Frontal cortex (tissue), 4 donors: ENCODE measurements around the gene GPN2. TPM values are rescaled to one million over a fixed set of nuclear protein-coding genes. Genes with fewer than 3 reads are reported as not detected.
"Not testable (repeated sequence)": the region's sequence is repeated elsewhere in the genome, so short reads cannot be mapped to it uniquely, and the experiment has no call there.

Experiments used
- DNase-seq, 2 donors: peaks; one replicate each; pipeline ENCODE4 v3.0.0; 2012; ENCODE audit warnings: low spot score in 2 of 2
- FAIRE-seq: peaks from 2 replicates; lab custom pipeline; 2012; peaks lifted over from hg19 to GRCh38; lab: Jason Lieb, UNC
- total RNA-seq: library from RNA; depleted of rRNA; stranded (reverse); fragments of >200 nt; gene quantifications from one replicate; pipeline ENCODE4 v1.2.3, GENCODE V29; 2014
- donor health status: control.
- donor health status: control.
- donor health status: control.

Gene GPN2
- total RNA-seq, 1 donor from 2014 or later = 8.6 TPM

DNA sequence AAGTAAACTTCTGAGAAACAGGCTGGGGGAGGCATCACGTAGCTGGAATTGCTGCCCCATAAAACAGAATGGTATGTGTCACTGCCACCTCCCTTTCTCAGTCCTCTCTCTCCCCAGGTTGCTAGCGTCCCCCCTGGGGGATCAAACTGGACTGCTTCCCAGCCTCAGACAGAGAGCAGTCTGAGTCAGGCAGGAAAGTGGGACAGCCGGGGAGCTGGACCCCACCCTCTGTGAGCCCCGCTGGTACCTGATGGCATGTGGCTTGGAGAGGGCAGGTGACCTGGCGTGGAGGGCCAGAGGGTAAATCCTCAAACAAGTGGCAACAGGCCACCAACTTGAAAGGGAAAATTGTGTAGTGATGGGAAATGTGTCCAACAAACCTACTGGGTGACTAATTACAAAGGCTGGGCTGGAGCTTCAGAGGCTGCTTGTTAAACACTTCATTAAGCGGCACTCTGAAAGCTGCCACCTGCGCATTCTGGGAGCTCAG, 28.1 kb downstream of the GPN2 start:
- DNase-seq (no peak), FAIRE-seq (no peak)

DNA sequence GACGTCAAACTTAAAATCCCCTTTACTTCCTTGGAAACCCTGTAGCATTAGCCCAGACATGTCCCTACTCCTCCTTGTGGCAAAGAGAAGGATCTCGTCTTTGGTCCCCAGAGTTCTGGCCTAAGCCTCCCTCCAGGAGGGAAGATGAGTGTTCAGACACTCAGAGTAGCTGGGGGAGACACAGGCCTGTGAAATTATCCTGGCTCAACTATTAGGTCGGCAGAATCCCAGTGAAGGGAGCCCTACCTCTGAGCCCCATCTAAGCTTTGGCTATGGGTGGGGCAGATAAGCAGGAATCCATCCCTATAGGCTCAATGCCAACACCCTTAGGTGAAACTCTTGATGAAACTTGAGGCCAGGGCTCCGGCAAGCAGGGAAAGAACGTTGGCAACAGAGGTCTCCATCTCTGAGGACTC, 28.8 kb downstream of the GPN2 start:
- FAIRE-seq (no peak), DNase-seq (no peak)

DNA sequence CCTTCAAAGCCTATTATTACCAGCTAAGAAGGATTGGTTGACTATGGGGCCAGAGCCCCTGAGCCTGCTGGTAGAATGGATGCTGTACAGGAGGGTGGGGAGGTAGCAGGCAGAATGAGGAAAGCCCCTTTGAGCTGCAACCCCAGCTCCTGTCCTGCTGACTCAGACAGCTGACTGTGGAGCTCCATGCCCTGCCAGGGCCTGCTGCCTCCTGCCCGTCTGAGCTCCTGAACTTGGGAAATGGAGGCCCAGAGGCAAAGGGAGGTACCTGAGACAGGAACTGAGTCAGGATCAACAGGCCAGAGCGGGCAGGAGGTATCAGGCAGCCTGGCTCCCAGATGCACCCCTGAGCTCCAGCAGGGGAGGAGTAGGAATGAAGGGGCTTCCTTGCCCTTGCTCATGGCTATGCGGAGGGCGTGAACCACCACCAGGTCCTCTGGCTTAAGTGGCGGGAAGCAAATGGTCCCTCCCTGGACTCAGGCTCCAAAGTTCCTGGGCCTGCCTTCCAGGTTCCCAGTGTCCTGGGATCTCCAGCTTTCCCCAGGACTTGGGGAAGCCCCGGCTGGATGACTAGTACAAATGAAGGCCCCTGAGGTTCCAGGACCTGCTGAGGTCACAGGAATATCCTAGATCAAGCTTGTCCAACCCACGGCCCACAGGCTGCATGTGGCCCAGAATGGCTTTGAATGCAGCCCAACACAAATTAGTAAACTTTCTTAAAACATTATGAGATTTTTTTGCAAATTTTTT, 31.0 kb downstream of the GPN2 start:
- FAIRE-seq (no peak), DNase-seq (no peak)

DNA sequence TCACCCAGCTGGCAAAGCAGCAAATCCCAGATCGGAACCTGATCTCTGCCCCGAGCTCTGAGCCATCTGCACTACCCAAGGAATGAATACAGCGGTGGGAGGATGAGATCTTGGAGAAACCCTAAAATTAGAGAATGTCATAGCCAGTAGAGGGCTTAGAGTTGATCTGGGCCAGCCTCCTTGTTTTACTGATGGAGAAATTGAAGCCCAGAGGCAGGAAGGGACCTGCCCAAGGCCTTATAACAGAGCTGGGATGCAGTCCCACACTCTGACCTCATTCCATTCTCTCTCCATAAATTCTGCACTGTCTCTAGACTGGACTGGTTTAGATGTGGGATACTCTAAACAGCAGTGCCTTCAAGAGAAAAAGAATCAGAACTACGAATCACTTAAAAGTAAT, 31.9 kb downstream of the GPN2 start:
- DNase-seq (no peak), FAIRE-seq (no peak)

DNA sequence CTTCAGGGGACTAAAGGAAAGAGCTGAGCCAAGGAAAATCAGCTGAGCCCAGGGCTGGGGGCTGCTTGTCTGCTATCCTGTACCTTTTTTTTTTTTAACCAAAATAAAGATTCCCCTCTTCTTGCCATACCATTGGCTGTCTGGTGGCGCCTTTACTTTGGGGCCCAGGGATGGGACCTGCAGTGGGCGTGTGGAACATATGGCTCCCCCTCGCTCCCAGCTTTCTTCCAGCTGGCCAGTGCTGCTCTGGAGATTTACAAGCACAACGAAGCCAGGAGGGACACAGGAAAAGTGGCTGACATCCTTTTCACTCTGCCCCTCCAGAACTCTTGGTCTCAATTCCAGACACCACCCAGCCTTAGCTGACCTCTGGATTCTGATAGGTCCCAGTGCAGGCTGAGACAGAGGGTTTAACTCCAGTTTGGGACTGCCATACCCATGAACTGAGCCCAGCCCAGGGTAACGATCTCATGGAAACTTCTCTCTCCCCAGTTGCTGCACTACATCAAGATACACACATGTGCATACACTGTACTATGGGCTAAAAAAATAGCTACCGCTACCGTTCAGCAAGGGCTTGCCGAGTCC, 32.5 kb downstream of the GPN2 start:
- FAIRE-seq (no peak), DNase-seq (no peak)

DNA sequence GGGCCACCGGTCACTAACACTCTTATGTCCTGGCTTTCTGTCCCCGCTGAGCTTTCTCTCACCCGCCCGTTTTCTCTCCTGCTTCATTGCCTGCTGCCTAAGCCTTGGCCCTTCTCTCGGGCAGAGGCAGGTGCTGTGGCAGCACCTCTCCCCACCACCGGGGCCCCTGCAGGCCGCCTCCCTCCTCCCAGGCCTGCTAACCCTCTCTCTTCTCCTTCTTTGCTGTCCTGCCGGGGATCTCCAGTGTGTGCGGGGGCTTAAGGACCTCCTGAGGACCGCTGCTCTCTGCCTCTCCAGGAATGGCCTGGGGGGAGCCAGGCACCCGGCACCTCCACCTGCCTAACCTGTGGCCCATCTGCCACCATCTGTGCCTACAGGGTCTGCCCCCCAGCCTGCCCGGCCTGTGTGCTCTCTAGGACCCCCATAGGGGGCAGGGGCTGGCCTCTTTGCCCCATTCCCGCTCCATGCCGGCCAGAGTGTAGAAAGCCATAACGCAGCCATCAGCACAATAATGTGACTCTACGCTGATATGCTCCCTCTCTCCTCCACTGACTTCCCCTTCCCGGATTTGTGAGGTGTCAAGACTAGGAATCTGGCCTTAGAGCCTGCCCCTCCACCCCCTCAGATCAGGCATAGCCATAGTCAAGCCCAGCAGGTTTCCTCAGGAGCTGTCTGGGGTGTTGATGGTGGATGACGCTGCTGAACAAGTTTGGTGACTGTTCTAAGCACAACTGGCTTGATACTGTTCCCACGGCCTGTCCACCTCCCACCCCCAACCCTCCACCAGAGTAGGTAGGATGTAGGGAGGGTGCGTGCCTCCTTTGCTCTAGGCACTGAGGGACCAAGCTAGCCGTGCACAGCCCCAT, 33.2 kb downstream of the GPN2 start:
- no peak for FAIRE-seq

DNA sequence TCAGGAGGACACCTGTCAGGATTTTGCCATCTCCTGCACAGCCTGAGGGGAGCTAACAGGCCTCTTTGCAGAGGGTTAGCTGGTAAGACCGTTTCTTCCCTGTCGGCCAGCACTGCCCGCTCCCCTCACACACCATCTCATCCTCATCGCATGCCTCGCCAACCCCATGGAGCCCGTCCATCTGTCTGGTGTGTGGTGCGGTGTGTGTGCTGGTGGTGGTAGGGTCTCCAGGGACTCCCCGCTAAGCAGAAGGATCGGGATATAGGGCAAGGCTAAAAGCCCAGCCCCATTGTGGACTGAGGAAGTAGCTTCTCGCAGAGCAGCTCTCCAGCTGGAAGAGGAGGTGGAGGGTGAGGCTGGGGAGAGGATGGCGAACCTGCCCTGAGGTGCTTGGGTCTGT, 33.9 kb downstream of the GPN2 start:
- FAIRE-seq = no peak
- DNase-seq = no peak

More for the DNA sequence above, 33.2 kb downstream of the GPN2 start:
- DNase-seq = no peak

DNA sequence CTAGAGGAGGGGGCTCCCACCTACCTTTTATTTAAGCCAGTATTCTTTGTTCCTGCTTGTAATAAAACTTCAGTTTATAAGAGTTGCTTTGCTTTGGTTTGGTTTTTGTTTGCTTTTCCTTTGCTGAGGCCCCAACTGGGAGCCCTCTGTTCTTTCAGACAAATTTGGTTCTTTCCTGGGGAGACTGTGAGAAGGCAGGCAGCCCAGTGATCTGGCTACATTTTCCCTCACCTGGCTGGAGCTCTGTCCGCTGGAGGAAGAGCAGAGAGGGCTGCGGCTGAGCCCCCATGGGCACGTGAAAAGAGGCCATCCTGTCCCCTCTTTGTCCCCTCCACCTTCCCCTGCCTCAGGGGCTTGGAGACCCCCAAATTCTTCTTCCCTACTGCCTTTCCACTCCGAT, 34.4 kb downstream of the GPN2 start:
- no peak for FAIRE-seq
- DNase-seq = no peak

DNA sequence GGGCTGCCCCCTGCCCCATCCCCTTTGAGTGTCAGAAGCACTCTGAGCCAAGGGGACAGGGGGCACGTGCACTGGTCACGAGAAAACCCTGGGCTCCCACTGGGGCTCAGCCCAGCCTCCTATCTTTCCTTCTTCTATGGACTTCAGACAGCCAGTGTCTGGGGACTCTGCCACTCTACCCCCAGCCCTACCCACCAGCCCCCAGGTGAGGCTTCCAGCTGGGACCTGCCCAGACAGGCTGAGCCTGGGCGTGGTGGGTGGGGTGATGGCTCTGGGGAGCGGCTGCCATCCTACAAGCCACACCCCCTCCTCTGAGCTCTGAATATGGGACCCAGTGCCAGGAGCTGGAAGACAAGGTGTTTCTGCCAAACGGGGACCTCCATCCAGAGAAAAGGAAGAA, 35.2 kb downstream of the GPN2 start:
- DNase-seq (no peak), FAIRE-seq (no peak)

DNA sequence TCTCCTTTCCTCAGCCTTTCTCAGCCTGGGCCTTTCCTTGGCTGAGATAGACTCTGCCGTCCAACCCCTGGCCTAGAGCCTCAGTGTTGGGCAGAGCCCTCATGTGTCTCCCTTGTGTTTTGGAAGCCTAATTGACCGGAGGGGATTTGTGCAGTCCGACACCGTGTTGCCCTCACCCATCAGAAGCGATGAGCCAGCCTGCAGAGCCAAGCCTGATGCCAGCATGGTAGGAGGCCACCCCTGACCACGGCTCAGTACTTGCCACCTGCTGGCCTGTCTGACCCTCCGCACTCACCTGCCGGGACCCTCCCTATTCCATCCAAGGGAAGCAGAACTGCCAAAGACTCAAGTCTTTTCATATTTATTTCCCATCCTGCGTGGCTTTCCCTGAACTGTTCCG, 36.5 kb downstream of the GPN2 start:
- no peak for FAIRE-seq
- DNase-seq = no peak

DNA sequence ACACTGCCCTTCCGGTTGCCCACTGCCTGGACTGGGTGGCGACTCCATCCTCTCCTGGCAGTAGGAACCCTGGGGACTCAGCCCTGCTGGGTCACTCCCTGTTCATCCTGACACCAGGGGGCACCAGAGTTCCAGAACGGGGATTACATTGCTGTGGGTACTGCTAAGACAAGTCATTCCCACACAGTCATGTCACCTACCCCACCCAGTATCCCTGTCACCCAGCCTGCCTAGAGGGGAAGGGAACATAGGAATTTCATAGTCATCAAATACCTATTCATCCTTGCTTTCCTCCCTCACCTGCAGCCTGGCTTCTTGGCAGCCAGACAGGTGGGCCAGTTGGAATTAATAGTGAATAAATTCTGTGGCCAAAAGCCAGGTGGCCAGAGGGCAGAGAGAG, 36.9 kb downstream of the GPN2 start:
- no peak for FAIRE-seq
- peak; percentile 57 to 82 for DNase-seq

DNA sequence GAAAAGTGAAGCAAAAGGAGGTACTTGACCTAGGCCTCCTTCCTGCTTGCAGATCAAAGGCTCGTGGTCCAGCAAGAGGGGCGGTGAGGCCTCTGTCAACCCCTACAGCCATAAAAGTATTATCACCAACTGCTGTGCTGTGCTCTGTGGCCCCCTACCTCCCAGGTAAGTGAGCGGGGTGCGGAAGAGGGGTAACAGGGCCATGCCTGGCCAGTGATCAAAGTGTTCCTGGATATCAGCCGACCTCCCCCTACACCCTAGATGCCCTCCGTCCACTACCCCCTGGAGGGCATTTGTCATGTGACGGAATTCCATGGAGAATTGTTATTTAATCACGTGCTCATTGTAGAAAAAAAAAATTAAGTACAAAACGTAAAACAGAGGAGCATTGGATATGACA, 37.4 kb downstream of the GPN2 start:
- FAIRE-seq = no peak
- no peak for DNase-seq

DNA sequence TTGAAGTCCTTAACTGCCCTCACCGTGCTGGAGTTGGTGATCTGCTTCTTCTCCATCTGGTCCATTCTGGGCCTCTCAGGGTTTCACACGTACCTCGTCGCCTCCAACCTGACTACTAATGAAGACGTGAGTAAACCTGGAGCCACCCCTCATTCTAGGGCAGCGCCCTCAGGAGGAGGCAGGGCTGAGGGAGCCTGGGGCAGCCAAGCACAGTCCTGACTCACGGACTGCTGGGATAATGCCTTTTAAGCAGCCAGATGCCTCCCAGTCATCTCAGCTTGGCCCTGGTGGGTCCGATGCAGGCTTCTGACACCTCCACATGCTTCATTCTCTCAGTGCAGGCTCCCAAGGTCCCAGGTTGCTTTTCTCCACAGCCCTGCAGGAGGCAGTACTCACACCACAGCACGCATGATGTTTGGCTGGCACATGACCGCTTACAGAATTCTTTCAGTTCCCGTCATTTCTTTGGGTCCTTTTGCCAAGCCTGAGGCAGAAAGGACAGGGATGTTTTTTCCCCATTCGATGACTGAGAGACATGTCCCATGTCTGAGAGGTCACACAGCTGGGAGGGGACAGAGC, 38.9 kb downstream of the GPN2 start:
- no peak for FAIRE-seq
- DNase-seq = no peak

DNA sequence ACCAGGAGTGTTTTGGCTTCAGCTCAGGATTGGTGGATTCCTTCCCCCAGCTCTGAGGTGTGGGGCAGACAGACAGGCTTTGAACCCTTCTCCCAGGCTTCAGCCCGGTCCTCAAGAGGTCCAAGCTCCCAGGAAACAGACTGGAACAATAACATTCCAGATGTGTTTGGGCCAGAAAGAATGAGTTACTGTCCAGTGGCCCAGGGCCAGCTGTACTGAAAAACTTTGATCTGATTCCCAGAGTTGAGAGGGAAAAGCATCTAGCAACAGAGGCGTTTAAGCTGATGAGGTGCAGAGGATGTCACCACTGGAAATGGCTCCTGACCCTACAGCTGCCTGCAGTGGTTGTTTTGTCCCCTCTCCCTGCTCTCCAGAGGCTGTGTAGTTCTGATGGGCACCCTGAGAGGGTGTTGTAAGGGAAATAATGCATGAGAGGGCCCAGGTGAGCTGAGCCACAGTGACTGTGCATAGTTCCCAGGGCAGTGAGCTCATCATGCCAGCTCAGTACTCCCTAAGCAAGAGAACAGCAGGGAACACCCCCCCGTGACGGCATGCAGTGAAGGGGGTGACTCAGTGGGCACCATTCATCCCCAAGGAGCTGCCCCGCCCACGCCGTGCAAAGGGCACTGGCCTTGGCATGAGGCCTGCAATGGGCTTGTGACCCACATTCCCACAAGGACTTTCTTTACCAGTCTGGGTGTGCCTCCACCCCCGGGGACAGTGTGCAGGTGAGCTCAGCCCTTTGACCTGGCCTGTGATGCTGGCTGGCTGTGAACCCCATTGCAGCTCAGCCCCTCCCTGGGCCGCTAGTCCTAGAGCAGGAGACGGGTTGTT, 40.9 kb downstream of the GPN2 start:
- FAIRE-seq = no peak
- DNase-seq = no peak

DNA sequence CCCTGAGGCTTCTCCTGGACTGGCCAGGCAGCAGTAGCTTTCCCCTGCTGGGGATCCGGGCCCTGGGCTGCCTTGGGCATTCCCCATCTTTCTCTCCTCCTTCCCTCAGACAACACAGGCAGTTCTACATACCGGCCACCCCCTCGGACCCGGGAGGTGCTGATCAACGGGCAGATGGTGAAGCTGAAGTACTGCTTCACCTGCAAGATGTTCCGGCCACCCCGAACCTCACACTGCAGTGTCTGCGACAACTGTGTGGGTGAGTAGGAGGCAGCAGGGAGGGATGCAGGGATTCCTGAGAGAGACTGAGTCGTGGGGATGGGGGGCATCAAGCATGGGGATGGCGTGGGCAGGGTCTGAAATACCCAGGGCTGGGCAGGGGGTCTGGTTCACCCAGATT, 41.6 kb downstream of the GPN2 start:
- DNase-seq (no peak), FAIRE-seq (no peak)

DNA sequence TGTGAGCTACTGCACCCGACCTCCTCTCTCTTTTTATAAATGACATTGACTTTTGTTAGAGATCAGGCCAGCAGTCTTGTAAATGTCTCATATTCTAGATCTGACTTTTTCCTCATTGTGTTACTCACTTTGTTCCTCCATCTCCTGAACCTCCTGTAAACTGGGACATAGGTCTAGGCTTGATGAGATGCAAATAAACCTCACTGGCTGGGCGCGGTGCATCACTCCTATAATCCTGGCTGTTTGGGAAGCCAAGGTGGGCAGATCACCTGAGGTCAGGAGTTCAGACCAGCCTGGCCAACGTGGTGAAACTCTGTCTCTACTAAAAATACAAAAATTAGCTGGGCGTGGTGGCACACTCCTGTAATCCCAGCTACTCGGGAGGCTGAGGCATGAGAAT, 42.3 kb downstream of the GPN2 start:
- DNase-seq, FAIRE-seq: not testable (repeated sequence)

DNA sequence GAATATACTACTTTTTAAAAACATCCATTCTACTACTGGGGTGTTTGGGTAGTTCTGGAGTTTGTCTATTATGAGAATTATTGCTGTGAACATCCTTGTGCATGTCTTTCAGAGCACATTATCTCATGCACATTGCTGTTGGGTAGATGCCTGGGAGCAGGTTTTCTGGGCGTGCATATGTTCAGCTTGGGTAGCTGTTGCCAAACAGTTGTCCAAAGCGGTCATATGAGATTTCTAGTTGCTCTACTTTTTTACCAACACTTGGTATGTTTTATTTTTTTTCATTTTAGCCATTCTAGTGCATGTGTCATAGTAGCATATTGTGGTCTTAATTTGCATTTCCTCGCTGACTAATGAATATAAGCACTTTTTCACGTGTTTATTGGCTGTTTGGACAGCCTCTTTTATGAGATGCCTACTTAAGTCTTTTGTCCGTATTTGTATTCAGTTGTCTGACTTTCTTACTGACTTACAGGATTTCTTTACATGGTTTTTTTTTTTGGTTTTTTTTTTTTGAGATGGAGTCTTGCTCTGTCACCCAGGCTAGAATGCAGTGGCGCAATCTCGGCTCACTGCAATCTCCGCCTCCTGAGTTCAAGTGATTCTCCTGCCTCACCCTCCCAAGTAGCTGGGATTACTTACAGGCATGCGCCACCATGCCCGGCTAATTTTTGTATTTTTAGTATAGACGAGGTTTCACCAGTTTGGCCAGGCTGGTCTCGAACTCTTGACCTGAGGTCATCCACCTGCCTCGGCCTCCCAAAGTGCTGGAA, 45.5 kb downstream of the GPN2 start:
- DNase-seq (no peak), FAIRE-seq (no peak)

DNA sequence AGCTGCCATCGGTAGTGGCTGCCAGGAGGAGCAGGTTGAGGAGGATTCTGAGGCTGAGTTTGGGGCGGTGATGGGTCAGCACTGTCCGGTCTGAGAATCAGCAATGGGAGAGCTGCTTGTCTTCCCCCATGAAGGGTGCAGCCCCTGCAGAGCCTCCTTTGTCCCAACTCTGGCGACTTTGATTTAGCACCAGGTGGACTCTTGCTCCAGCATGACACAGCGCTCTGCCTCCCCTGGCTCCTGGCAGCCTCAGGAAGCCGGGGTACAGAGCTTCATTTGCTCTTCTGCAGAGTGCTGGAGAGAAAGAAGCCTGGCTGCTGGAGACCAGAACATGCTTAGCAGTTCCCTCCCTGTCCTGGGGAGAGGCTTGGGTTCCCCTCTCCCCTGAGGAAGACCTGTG, 50.3 kb downstream of the GPN2 start:
- FAIRE-seq (no peak), DNase-seq (no peak)

DNA sequence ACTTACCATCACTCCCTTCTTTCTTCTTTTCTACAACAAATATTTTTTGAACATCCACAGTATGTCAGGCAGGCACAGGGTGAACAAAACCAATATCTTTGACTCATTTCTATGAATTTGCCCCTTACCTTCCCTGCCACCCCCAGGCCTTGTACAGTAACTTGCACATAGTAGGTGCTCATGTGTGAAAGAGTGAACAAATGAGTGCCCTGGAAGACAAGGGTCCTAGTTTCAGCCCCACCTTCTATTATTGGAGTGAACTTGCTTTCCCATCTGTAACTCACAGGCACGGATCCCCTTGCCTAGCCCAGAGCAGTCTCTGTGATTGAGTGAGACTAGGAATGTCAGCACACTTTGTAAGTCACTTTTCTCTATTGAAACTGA, 50.8 kb downstream of the GPN2 start:
- DNase-seq (no peak), FAIRE-seq (no peak)
